ENCODE results near the gene ANOS1. TPM values are rescaled to one million over a fixed set of nuclear protein-coding genes. Genes with fewer than 3 reads are reported as not detected.

The ANOS1 gene
- total and polyA plus RNA-seq, 2 of the 8 experiments (the other 6 are each of a cell fraction or from before 2014, with no cell fraction given) = 34.4 to 59.0 TPM

DNA sequence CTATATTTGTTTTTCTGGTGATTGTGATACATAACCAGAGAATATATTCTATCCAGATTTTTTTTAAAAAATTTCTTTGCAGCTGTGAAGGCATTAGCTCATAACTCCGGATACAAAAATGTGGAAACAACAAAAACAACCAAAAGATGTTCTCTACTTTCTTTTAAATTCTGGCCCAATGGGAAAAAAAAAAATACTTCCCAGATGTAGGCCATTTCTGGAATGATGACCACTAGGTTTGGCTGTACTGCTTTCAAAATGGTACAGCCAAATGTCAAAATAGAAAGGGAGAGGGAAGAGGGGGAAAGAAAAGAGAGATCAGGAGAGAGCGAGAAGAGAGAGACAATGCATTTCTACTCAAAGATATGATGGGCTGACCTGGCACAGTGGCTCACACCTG, 14.6 kb downstream of the ANOS1 start:
- H3K79me2 ChIP-seq (ENCODE audit: control insufficient read depth in 1 of 2, insufficient read depth in 2 of 2, low read length in 2 of 2) = peaks cover 5 to 98% of the 10 kb centered on the region in 2 experiments; a peak in 3 of 4 replicates
- H4K8ac ChIP-seq (ENCODE audit: extremely low read depth, insufficient read depth, low read length) = no peak overlapping the region
- H3K4ac ChIP-seq (replicated peaks; ENCODE audit: insufficient read length, low read depth, low read length) = no peak overlapping the region
- H3K23me2 ChIP-seq (ENCODE audit: low read depth, low read length) = no peaks in the 10 kb centered on the region
- H3K4me3 ChIP-seq (ENCODE audit: extremely low read depth in 1 of 4, insufficient read depth in 2 of 4, low read depth in 3 of 4, low read length in 4 of 4) = no peak overlapping the region
- no peak overlapping the region for H4K5ac ChIP-seq (ENCODE audit: insufficient read length, low read depth, low read length)
- H4K20me1 ChIP-seq (replicated peaks in 1 of 2; ENCODE audit: control insufficient read depth in 1 of 2, insufficient read depth in 2 of 2, low read length in 2 of 2) = peaks cover 3 to 14% of the 10 kb centered on the region in 2 experiments
- H3K23ac ChIP-seq (ENCODE audit: insufficient read length) = no peak overlapping the region
- ChIA-PET CTCF (ENCODE audit: partially characterized antibody) (no interaction called here), POLR2A (ENCODE audit: partially characterized antibody) (no interaction called here)
- no peak overlapping the region for H2AK5ac ChIP-seq (ENCODE audit: low read depth, low read length)
- H4K91ac ChIP-seq (replicated peaks; ENCODE audit: insufficient read length, low read length) = no peak overlapping the region
- H3K36me3 ChIP-seq (ENCODE audit: control insufficient read depth in 2 of 4, insufficient read depth in 4 of 4, low read length in 3 of 4) = no peaks in the 10 kb centered on the region; a peak in 1 of 8 replicates
- no peak for TF ChIP-seq CEBPB (IDR thresholded peaks at IDR 0.05; ENCODE audit: low read depth, low read length)
- no peak for TF ChIP-seq CREB1 (IDR thresholded peaks at IDR 0.05)
- no peak overlapping the region for H2AFZ ChIP-seq (ENCODE audit: low read length)
- no peak overlapping the region for H3K27ac ChIP-seq (ENCODE audit: low read depth, low read length)
- no peak for FAIRE-seq
- no peaks in the 10 kb centered on the region for H3K79me1 ChIP-seq (ENCODE audit: low read depth, low read length)
- no peak overlapping the region for H3K4me2 ChIP-seq (ENCODE audit: insufficient read depth in 1 of 2, low read depth in 2 of 2, low read length in 2 of 2)
- H2BK120ac ChIP-seq (replicated peaks; ENCODE audit: low read depth, low read length) = no peak overlapping the region
- H3K14ac ChIP-seq (ENCODE audit: insufficient read length) = no peak overlapping the region
- no peak overlapping the region for H2BK5ac ChIP-seq (ENCODE audit: low read depth, low read length)
- 94% methylated on average over 2 of the region's 2 CpGs; no CpG with 5 or more reads in 1 of the 2 experiments for WGBS, 2 experiments (ENCODE audit: extremely low coverage in 1 of 2, insufficient coverage in 1 of 2, insufficient read length in 1 of 2, insufficient replicate concordance in 2 of 2, low coverage in 1 of 2, low lambda C conversion rate in 2 of 2, missing lambda C conversion rate in 1 of 2)
- H3K56ac ChIP-seq (replicated peaks; ENCODE audit: insufficient read length, low read depth, low read length) = no peak overlapping the region
- no peak overlapping the region for H3K18ac ChIP-seq (ENCODE audit: extremely low read depth, low read length)
- H2BK20ac ChIP-seq (ENCODE audit: low read length) = no peak overlapping the region
- no peak overlapping the region for H2BK15ac ChIP-seq (ENCODE audit: low read length)
- H3K9ac ChIP-seq (replicated peaks in 1 of 4; ENCODE audit: extremely low read depth in 1 of 4, low read depth in 3 of 4, low read length in 3 of 4) = no peak overlapping the region
- peaks cover 0 to 19% (median 9%) of the 10 kb centered on the region in 4 experiments; a peak in 5 of 7 replicates for H3K4me1 ChIP-seq (replicated peaks in 1 of 4; ENCODE audit: control insufficient read depth in 3 of 4, insufficient read depth in 4 of 4, low read length in 3 of 4)
- no peaks in the 10 kb centered on the region for H3K9me3 ChIP-seq (ENCODE audit: insufficient read depth in 2 of 2, low read depth in 1 of 2, low read length in 1 of 2)
- DNase-seq (ENCODE audit: low read depth in 1 of 2, low spot score in 2 of 2) = no peak
- H3K27me3 ChIP-seq (replicated peaks in 1 of 4; ENCODE audit: control insufficient read depth in 3 of 4, extremely low read depth in 1 of 4, insufficient read depth in 3 of 4, low read length in 3 of 4) = no peaks in the 10 kb centered on the region
- no peak overlapping the region for H2BK12ac ChIP-seq (ENCODE audit: low read depth, low read length)
